ENCODE data around the gene TTC28. TPM values are rescaled to one million over a fixed set of nuclear protein-coding genes. Genes with fewer than 3 reads are reported as not detected.

The TTC28 gene
- polyA plus RNA-seq, 1 donor from 2014 or later, result 14.8 TPM

- H3K4me2 ChIP-seq (ENCODE audit: low read length), result no peak overlapping the region
- H3K27ac ChIP-seq (ENCODE audit: low read length), result no peak overlapping the region
- H3K79me2 ChIP-seq (replicated peaks; ENCODE audit: insufficient read depth, low read length), result peaks cover 9% of the 10 kb centered on the region
- no peak overlapping the region for H2AFZ ChIP-seq (ENCODE audit: low read depth, low read length)
- no peak overlapping the region for H3K4me3 ChIP-seq (ENCODE audit: low read length)
- H3K36me3 ChIP-seq (ENCODE audit: insufficient read depth, low read length), result no peaks in the 10 kb centered on the region
- H3K9ac ChIP-seq (ENCODE audit: low read length), result no peak overlapping the region
- H3K27me3 ChIP-seq (ENCODE audit: insufficient read depth, low read depth, low read length), result no peaks in the 10 kb centered on the region
- H3K9me2 ChIP-seq (ENCODE audit: insufficient read depth, low read length), result no peaks in the 10 kb centered on the region
- TF ChIP-seq CTCF (IDR thresholded peaks at IDR 0.05; ENCODE audit: poor library complexity, severe bottlenecking) (no peak), POLR2AphosphoS5 (IDR thresholded peaks at IDR 0.05) (no peak), TAF1 (IDR thresholded peaks at IDR 0.05; ENCODE audit: low read depth) (no peak), MXI1 (conservative IDR thresholded peaks at IDR 0.05; ENCODE audit: poor library complexity, severe bottlenecking) (no peak), RAD21 (conservative IDR thresholded peaks at IDR 0.05) (no peak), EP300 (conservative IDR thresholded peaks at IDR 0.05; ENCODE audit: poor library complexity, severe bottlenecking) (no peak), REST (IDR thresholded peaks at IDR 0.05; ENCODE audit: borderline replicate concordance) (no peak), SMC3 (conservative IDR thresholded peaks at IDR 0.05; ENCODE audit: poor library complexity) (no peak), EZH2 (IDR thresholded peaks at IDR 0.05; ENCODE audit: borderline replicate concordance, insufficient read depth, low read length, poor library complexity, severe bottlenecking) (no peak)
- no peaks in the 10 kb centered on the region for H3K9me3 ChIP-seq (ENCODE audit: low read length)
- no peaks in the 10 kb centered on the region for H4K20me1 ChIP-seq (ENCODE audit: insufficient read depth)
- H3F3A ChIP-seq (ENCODE audit: insufficient read depth, low read length, poor library complexity, severe bottlenecking), result no peaks in the 10 kb centered on the region
Observed at GRCh38 chr22:28204382-28204781, 475.3 kb downstream of the TTC28 start.

DNA sequence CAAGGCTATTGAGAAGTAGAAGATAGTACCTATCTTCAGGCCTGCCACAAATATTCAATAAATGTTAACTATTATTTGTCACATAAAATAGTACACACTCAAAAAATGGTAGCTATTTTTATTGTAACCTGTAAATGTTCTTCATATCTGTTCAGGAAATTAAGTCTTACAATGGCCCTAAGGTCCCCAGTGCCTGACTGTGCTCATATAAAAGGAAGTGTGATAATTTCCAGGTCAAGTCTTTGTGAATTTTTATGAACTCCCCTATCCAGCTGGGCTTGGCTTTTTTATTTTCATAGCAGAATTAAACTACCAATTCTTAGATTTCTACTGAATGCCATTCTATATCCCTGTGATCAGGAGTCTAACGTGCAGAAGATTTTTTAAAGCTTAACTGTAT, 476.4 kb downstream of the TTC28 start:
- H3K36me3 ChIP-seq (ENCODE audit: insufficient read depth, low read length), result no peaks in the 10 kb centered on the region
- H3F3A ChIP-seq (ENCODE audit: insufficient read depth, low read length, poor library complexity, severe bottlenecking), result no peaks in the 10 kb centered on the region
- no peaks in the 10 kb centered on the region for H4K20me1 ChIP-seq (ENCODE audit: insufficient read depth)
- no peak overlapping the region for H3K9ac ChIP-seq (ENCODE audit: low read length)
- H3K9me3 ChIP-seq (ENCODE audit: low read length), result no peaks in the 10 kb centered on the region
- H3K4me2 ChIP-seq (ENCODE audit: low read length), result no peak overlapping the region
- H3K27me3 ChIP-seq (ENCODE audit: insufficient read depth, low read depth, low read length), result no peaks in the 10 kb centered on the region
- H3K79me2 ChIP-seq (replicated peaks; ENCODE audit: insufficient read depth, low read length), result peaks cover 9% of the 10 kb centered on the region
- TF ChIP-seq EP300 (conservative IDR thresholded peaks at IDR 0.05; ENCODE audit: poor library complexity, severe bottlenecking) (no peak), REST (IDR thresholded peaks at IDR 0.05; ENCODE audit: borderline replicate concordance) (no peak), POLR2AphosphoS5 (IDR thresholded peaks at IDR 0.05) (no peak), MXI1 (conservative IDR thresholded peaks at IDR 0.05; ENCODE audit: poor library complexity, severe bottlenecking) (no peak), CTCF (IDR thresholded peaks at IDR 0.05; ENCODE audit: poor library complexity, severe bottlenecking) (no peak), EZH2 (IDR thresholded peaks at IDR 0.05; ENCODE audit: borderline replicate concordance, insufficient read depth, low read length, poor library complexity, severe bottlenecking) (no peak), SMC3 (conservative IDR thresholded peaks at IDR 0.05; ENCODE audit: poor library complexity) (no peak), RAD21 (conservative IDR thresholded peaks at IDR 0.05) (no peak), TAF1 (IDR thresholded peaks at IDR 0.05; ENCODE audit: low read depth) (no peak)
- no peaks in the 10 kb centered on the region for H3K9me2 ChIP-seq (ENCODE audit: insufficient read depth, low read length)
- H3K4me3 ChIP-seq (ENCODE audit: low read length), result no peak overlapping the region
- no peak overlapping the region for H3K27ac ChIP-seq (ENCODE audit: low read length)
- no peak overlapping the region for H2AFZ ChIP-seq (ENCODE audit: low read depth, low read length)

Measured in neural cell (in vitro differentiated cells).